Stimulated activated CD8-positive, alpha-beta memory T cell treated with anti-CD3 and anti-CD28 coated beads, Interleukin-4, amount 100 ng/mL, for 4 hours (primary cell): ENCODE data around the gene PTPRE.

Source experiments
- DNase-seq, 2 donors: peaks; one replicate each; pipeline ENCODE4 v3.0.0-alpha.2; 2020; ENCODE audit warnings: low read depth in 2 of 2, low spot score in 1 of 2

The PTPRE gene

DNA sequence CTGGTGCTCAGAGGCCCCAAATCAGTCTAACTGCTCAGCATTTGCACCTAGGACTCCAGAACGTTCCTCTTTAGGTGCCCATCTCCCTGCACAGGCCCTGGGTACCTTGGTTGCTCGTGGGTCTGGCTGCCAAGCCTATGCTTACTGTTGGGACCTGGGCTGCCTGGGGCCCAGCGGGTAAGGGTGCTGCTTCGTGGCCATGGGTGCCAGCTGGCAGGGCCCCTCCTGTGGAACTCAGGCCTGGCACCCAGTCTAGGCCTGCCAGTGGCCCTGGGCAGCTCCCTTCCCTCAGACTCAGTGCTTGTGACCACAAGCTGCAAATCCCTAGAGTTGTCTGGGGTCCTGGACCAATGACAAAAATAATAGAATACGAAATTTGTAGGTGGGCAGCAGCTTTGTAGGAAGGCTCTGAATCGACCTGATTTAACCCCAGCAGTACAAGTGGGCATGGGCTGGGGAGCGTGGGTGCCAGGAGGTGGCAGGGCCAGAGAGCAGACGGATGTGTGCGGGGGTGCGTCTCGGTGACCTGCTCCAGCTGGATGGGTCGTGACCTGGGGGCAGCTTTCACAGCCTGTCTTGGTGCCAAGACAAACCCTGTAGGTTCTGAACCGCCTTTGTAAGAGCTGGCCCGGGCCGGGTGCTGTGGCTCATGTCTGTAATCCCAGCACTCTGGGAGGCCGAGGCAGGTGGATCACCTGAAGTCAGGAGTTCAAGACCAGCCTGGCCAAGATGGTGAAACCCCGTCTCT lies 149.6 kb downstream of the PTPRE start:
- DNase-seq, result no peak

DNA sequence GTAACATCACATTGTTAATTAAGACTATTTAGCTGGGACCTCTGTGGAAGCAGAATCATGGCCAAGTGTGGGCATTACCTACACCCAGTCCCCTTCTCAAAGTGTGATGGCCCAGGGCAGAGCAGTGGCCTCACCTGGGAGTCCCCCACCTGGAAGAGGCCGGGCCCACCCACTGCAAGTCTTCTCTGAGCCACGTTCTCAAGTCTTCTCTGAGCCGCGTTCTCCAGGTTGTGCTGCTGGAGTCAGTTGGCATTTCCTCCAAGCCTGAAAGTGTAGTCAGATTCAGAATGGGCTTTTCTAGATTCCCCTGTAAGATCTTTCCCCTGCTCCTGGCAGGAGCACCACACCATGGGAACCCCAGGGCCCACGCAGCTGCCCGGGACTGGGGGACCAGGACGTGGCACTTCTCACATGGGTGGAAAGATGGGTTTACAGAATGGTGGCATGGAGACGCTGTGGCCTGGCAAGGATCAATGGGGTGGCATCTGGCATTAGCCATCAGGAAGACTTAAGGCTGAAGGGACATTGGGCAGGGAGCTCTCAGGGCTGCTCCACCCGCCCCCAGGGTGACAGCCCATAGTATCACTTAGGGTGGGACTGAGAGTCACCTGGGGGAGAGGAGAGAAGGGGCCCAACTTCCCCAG lies 151.3 kb downstream of the PTPRE start:
- no peak for DNase-seq

DNA sequence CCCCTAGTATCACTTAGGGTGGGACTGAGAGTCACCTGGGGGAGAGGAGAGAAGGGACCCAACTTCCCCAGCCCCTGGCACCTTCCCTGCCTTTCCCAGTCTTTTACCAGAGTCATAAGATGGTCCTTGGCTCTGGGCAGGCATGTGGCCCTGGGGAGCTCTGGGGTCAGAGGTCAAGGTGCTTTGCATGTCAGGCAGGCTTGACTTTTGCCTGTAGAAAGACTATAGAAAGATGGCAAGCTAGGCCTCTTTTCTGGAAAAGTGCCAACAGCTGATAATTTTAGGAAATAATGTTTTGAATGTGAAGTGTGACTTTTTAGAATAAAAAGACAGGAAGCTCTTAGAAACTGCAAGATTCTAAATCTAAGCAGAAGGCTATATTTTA lies 151.8 kb downstream of the PTPRE start:
- no peak for DNase-seq

DNA sequence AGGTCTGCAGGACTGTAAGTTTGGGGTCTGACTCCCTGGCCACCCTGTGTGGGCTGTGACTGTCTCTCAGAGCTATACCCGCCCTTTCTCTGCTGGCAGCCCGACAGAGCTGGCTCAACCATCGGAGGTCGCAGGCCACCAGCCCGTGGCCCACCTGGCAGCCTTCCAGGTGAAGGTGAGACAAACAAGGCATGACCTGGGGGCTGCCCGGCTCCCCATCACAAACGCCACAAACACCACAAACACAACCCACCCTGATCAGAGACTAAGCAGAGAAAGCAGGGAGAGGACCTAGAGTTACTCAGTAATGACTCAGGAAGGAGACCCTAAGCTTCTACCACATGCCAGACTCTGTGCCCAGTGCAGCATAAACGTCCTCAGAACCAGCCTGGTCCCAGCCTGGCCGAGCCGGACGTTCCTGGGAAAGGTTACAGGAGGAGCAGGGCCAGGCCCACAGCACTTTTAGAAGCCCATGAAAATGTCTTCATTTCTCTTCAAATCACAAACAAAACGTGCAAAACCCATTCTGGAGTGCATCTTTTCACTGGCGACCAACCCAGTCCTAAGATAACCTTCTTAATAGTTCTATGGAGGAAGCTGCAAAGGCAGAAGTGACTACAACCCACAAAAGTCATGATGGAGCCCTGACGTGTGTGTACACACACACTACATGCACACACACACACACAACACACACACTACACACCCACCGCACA lies 152.5 kb downstream of the PTPRE start:
- DNase-seq, result no peak

DNA sequence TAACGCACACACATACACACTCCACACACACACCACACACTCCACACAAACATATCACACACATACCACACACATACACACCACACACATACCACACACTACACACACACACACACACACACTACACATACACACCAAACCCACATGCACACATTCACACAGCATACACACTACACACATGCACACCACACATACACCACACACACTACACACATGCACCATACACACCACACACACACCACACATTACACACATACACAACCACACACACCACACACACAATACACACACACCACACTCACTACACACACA lies 153.0 kb downstream of the PTPRE start:
- no peak for DNase-seq

DNA sequence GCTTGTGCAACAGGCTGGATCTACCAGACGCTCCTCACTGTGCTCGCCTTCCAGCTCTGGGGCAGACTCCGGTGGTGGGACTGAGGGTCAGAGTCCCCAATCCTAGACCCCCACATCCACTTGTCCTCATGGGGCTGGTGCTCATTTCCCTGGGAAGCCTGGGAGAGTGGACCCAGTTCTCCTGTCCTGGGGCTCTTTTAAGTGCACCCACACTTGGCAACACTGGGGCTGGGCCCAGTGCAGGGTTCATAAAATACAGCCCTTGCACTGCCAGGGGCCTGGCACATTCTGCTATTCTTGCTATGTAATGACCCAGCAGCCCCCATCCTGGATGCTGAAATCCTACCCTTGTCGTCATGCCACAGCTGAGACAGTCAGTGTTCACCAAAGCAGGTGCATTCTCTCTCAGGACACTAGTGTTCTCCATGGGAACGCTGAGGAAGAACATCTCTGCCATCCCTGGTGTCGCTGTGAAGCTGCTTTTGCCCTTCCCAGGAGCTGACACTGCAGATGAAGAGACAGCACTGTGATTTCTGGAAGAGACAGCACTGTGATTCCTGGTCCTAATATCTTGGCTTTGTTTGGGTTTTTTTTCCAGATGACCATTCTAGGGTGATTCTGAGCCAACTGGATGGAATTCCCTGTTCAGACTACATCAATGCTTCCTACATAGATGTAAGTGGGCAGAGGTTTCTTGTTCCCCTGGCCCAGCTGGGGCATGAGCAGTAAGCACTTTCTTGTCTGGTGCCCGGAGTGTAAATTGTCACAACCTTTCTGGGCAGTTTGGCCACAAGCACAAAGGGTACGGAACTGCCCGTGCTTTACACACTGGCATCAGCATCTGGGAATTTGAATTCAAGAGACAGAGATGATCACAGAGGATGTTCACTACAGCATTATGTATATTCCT lies 153.7 kb downstream of the PTPRE start:
- DNase-seq, result no peak

DNA sequence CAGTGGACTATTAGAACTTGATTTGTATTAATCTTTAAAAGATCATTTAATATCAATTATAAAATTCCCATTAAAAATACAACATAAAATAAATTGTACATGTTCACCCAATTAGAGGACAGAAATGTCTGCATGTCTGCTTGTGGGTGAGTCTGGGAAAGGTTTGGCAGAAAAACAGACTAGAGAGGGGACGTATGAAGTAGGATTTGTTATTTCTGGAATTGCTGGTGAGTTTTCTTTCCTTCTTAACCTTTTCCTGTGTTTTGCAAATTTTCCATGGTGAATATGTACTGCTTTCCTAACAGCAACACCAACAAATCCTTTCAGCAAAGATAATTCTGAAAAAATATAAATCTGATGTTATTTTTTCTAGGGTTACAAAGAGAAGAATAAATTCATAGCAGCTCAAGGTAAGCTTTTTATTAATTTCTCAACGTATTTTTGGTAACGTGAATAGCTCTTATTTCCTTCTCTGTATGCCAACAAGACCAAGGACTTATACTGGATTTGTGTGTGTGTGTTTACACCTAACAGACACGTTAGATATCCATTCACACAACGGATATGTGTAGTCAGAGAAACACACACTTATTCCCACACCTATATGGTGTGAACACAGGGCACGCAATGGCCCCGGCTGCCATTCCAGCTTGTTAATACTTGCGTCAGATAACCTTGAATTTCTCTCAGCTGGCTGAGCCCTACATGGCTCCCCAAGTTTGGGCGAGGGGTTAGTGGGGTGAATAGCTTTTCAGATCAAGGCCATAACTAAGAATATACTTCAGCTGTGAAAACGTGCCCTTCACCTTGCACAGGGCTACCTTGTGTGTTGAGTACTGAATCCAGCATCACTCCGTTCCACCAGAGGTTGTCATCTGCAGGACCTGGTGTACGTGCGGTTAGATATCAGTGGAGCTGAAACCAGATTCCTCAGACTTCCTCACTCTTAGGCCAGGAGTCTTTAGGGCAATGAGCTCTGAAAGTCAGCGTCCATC lies 154.7 kb downstream of the PTPRE start:
- DNase-seq, result no peak

DNA sequence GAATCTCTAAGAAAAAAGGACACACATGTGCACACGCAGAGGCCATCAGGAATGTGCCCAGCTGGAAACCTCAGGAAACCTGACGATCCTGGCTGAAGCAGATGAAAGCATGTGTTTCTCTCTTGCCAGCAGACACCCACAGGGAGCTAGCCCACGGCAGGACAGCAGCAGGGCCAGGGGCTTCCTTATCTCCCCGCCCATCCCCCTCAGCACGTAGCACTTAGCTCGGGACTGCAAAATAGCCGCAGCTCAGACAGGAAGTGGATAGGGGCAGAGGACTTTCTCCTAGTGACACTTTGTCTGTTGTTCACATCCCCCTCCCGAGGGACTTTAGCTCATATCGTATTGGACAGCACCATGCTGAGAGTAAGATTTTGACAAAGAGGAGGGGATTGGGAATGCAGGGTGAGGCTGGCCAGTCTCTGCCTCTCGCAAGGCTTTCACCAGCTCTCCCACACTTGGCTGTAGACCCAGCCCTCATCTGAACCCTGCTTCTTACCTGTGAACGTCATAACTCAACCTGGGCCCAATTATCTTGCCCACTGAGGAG lies 155.5 kb downstream of the PTPRE start:
- DNase-seq, result no peak

DNA sequence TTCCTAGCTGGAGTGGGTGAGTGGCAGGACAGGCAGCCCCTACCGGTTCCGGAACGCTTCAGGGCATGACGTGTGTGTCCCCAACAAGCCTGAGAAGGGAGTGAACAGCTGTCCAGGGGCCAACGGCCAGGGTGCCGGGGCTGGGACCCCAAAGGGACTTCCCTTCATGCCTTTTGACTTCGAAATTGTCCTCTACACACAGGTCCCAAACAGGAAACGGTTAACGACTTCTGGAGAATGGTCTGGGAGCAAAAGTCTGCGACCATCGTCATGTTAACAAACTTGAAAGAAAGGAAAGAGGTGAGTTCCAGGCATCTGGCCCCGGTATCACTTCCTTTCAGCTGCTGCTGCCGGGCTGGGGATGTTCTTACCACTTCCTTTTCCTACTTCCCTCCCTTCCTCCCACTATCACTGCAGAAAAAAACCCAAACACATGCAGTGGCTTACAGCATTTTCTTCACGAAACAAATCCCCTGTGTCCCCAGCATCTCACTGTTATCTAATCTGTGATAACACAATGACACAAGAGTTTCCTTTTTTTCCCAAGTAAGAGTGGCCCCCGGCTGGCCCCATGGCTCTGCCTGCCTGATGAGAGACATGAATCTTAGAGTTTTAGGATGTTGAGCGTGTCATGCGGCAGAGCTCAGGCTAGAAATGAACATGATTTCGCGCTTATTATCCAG lies 156.1 kb downstream of the PTPRE start:
- no peak for DNase-seq

DNA sequence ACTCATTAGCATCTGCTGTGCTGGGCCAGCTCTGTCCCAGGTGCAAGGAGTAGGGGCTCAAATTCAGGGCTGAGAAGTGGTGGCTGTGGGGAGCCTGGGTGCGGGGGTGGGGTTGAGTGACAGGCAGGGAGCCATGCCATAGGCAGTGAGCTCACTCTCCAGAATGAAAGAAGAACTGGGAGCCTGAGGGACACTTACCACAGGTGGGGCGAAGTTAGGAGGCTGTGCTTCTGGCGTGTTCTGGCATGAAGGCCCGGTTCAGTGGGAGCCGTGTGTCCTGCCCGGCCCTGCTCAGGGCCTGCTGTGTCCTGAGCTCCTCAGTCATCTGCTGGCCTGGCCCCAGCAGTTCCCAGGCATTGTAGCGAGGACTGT lies 156.8 kb downstream of the PTPRE start:
- no peak for DNase-seq

DNA sequence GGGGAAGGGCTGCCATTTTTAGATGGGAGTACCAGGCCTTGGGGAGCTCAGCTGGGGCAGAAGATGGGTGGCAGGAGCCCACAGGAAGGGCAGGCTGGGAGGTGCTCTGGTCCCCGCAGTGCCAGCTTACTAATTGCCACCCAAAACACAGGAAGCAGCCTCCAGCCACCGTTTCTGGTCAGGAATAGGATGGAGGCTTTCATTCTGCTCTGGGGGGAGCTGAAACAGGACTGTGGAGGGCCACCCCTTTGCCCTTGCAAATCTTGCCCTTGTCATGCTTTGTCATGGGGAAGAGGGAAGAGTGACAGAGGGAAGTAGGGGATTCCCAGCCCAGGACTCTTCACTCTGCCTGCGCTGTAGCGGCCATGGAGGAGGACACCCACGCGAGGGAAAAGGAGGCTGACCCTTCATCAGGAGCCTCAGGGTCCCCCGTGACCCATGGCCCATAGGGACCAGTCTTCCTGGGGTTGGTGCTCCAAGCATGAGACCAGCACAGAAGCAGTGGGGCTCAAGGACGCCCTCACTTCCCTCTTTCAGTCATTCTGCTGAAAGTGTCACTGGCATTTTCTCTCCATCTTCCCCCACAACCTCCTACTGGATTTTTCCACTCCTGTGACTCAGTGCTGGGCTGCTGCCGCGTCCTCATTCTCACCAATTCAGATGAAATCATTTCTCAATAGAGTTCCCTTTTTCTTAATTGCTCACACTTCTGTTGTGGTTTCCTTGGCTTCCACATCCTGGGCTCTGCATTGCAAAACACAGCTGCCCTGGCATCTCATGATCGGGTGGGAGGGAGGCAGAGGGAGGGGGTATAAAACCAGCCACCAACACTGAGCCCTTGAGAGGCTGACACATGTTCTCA lies 157.4 kb downstream of the PTPRE start:
- DNase-seq, result peak; percentile 58 to 68

DNA sequence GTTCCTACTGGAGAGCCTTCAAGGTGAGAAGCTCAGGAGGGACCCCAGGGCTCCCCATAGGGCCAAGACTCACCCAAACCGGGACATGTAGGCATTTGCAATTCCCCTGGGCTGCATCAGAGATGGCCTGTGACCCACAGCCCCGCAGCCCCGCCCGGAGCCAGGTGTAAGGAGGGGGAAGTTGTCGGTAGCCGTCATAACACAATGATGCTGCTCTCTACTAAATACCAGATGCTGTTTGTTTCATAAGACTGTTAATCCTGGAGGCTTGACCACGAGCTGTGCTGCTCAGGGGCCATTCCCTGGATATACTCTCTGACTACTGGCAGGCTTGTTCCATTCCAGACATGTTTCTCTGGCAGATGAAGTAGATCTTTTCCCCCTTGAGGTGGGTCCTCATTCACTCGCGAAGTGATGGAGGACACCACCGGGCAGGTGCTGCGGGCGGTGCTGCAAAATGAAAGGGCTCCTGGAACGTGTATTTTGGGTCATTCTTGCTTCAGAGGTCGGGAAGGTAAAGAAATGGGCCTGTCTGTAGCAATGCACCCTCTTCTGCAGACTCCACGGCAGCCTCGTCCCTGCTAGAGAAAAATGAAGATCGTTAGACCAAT lies 158.2 kb downstream of the PTPRE start:
- DNase-seq, result no peak

DNA sequence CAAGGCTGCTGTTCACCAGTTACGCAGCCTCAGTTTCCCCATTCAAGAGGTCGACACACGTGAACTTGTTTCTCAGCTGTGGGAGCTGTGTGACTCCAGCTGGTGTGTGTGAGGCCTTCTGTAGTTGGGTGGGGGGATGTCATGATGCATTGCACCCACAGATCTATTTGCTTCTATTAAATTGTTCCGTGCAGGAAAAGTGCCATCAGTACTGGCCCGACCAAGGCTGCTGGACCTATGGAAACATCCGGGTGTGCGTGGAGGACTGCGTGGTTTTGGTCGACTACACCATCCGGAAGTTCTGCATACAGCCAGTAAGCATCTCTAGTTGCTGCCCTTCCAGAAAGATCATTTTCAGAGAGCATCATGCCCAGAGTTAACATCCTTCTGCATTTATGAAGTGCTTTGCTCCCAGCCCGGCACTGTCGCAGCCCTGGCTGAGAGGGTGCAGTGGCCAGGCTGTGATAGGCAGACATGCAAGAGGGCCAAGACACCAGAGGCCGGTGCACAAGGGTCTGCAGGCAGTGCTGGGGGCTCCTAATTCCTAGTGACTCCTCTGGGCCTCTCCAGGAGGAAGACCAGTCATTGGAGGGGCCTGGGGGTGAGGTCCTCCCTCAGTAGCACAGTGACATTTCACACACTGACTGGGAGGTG lies 159.1 kb downstream of the PTPRE start:
- DNase-seq, result no peak

DNA sequence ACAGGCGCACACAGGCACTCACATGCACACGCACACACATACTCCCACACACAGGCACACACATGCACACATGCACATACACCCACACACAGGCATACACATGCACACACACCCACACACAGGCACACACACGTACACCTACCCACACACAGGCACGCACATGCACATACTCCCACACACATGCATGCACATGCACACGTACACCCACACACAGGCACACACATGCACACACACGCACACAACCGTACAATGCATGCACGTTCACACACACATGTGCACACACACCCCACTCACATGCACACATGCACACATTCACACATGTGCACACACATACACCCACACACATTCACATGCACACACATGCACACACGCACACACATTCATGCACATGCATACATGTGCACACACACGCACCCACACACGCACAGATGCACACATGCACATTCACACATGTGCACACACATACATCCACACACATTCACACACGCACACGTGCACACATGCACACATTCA lies 160.0 kb downstream of the PTPRE start:
- DNase-seq, result no peak

DNA sequence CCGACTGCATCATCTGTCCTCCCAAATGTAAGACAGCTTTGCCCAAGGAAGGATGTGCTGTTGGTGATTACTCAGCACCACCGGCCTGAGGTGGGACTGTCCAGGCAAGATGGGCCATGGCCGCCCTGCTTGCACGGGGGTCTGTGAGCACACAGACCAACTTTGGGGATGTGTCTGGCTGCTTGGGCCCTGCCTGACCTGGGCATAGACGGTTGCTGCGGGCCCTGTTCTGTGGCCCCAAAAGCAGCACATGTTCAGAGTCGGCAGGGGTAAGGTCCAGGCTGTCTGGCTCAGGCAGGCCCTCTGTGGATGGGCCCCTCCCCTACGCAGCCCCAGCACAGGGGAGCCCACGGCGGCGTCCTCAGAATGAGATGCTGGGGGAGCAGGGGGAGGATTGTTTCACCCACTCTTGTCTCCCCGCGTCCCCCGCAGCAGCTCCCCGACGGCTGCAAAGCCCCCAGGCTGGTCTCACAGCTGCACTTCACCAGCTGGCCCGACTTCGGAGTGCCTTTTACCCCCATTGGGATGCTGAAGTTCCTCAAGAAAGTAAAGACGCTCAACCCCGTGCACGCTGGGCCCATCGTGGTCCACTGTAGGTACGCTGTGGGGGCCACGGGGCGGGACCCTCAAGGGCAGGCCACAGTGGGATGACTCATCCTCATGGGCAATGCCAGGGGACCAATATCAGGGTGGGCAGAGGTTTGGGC lies 160.9 kb downstream of the PTPRE start:
- no peak for DNase-seq

DNA sequence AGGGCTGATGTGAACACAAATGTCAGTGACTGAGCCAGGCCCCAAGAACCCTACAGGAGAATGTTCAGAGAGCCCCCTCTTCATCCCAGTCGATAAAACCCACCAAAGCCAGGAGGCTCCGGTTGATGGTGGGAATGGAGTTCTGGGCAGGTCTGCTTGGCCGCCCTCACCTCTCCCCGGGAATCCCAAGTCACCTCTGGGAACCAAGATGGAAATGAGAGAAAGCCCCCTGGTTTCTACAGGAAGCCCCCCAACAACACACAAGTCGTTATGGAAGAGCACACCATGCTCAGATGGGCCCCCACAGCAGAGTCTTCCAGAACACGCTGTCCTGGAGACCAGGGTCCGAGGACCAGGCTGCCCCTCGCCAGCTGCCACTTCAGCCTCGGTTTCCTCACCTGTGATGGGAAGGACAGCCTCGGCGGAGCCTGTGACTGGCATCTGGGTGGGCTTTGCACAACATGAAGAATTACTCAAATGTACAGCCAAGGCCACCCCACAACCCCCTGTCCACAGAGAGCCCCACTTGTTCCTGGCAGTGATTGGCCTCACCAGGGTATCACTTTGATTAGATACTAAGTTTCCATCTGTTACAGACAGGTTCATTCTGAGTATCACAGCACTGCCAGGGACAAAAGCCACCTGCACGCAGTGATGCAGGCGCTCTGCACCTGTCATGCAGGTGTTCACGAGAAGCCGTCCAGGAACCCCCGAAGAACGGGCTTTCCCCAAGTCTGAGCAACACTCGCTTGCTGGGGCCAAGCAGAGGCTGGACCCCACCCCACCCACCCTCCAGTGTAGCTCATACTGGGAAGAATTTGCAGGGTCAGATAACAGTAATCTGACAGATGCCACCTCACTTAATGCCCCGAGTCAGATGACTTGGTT lies 161.7 kb downstream of the PTPRE start:
- DNase-seq, result no peak
